NCI-H226 (cell line): Measurements from ENCODE around the gene MRPL48.
"Not testable (repeated sequence)": the region's sequence is repeated elsewhere in the genome, so short reads cannot be mapped to it uniquely, and the experiment has no call there.

Experiments
- DNase-seq: peaks from one replicate; pipeline ENCODE4 v3.0.0-alpha.2; 2015

The MRPL48 gene

DNA sequence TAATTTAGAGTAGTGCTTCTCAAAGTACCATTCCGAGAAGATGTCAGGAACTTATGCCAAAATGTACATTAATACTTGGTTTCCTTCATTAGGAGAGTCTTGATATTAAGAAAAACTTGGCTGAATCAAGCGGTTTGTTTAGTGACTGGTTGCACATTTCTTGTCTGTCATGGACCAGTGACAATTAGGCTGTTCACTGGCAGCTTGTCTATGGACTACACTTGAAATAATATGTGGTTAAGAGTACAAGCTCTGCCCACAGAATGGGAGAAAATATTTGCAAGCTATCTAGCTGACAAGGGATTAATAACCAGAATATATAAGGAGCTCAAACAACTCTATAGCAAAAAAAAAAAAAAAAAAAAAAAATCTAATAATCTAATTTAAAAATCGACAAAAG is 64.4 kb downstream of the MRPL48 start:
- DNase-seq, result no peak

- DNase-seq, result no peak
These were observed 67.0 kb downstream of the MRPL48 start for GRCh38 chr11:73854680-73855079.

- no peak for DNase-seq
These were observed 68.4 kb downstream of the MRPL48 start for GRCh38 chr11:73856031-73856567.

- no peak for DNase-seq
These were observed 72.0 kb downstream of the MRPL48 start for GRCh38 chr11:73859671-73860070.

DNA sequence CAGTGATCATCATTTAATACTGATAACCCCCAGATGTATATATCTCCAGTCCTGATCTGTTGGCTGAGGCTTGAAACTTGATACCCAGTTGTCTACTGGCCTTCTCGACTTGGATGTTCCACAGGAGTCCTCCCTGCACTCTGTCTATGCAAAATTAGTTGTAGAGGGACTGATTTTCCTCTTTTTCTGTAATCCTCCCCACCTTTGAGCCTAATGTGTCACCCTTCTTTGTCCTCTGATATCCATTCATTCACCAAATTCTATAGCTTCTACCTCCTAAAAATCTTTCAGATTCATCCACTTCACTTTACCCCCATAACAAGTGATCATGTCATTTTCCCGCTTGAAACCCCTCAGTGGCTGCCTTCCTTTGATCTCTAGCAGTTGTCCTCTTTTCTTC is 72.5 kb downstream of the MRPL48 start:
- no peak for DNase-seq

DNA sequence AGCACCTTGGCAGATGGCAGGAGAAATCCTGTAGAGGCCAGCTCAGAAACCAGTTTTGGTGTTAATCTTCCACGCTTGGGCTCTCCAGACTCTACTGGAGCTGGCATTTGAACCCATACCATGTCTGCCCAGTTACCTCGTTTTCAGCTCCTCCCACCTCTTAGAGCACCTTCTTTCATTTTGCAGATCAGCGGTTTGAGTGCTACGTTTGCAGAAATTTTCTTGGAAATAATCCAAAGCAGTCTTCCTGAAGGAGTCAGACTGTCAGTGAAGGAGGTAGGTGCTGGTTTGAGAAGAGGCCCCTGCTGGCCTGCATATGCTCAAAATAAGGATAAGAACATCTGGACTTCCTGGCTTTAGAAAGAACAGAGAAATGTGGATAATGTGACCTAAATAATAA is 75.3 kb downstream of the MRPL48 start:
- DNase-seq, result no peak

GRCh38 chr11:73866095-73866579 is 78.5 kb downstream of the MRPL48 start:
- DNase-seq, result no peak

- DNase-seq, result peak; percentile 45
These were observed 78.9 kb downstream of the MRPL48 start for GRCh38 chr11:73866586-73866996.

DNA sequence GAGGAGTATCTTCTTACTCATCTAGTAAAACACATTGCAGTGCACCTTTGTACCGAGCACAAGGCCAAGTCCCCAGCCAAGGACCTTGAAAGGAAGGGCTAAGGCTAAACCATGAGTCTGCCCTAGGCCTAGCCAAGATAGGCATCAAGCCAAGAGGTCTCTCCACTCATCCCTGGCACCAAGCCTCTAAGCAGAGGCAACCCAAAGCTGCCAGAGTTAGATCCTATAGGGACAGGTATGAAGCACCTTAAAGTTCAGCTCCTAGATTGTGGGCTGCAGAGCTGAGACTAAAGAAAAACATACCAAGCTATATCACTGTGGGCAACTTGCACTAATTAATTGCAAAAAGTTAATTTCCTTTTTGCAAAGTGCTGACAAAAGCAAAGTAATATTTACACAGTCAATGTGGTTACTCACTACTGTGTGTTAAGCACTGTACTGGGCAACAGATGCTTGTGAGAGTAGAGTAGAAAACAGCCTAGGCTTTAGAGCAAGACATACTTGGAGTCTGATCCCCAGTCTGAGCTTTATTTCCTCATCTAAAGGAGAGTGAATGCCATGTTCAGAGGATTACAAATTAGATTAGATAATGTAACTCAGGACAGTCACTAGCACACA is 81.8 kb downstream of the MRPL48 start:
- peak; percentile 18 for DNase-seq

GRCh38 chr11:73870261-73870660 is 82.6 kb downstream of the MRPL48 start:
- DNase-seq, result no peak

DNA sequence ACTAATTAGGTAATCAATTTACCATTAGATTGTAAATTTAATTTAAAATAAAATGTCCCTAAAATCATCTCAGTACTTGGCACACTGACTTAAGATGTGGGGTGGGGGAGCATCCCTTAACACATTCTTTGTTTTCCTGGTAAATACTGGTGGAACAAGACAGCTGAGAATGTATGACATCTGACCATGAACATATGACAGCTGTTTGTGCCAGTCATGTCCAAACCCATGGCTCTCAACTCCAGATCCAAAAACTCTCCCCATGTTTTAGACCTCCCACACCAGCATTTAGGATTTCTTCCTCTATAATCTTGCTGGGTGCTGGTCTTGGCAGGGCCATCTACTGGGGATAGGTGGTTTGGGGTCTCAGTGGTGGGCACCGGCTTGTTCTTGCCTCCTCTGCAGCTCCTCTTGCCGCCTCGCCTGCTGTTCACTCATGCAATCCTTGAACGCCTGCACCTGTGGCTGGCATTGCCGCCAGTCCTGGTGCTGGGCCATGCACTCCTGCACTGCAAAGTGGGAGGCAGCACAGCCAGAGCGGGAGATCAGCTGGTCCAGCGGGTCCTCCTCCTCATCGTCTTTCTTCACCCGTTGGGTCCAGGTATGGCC is 85.2 kb downstream of the MRPL48 start:
- DNase-seq, result no peak

- DNase-seq, result no peak
These were observed 87.7 kb downstream of the MRPL48 start for GRCh38 chr11:73875380-73875779.

- DNase-seq, result no peak
These were observed 88.2 kb downstream of the MRPL48 start for GRCh38 chr11:73875840-73876239.

- peak; percentile 98 for DNase-seq
These were observed 89.0 kb downstream of the MRPL48 start, which contains the start of the genes COA4 and PAAF1 for GRCh38 chr11:73876424-73877310. COA4 (minus strand) TSS chr11:73876846; CDS start chr11:73873378, 3,468 bp downstream. PAAF1 (plus strand) TSS chr11:73876999; CDS start chr11:73877022, 23 bp downstream.

DNA sequence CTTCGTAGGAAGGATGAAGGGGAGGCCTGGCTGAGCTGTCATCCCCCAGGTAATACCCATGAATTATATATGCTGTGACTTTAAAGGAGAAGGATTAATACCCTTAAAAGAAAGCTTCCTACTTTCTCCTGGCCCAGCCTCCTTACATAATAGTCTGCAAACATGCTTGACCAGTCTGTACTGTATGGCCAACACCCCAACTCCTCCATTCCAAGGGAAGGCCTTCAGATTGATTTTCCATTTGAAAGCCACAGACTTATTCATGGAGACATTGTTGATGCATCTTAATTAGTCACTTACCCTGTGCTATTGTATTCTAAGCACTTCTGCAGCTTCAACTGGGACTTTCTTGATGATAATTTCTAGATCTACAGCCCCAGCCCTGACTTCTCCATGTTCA is 91.1 kb downstream of the MRPL48 start:
- no peak for DNase-seq

GRCh38 chr11:73880449-73880848 is 92.8 kb downstream of the MRPL48 start:
- DNase-seq, result not testable (repeated sequence)

- no peak for DNase-seq
These were observed 96.2 kb downstream of the MRPL48 start for GRCh38 chr11:73883856-73884255.

DNA sequence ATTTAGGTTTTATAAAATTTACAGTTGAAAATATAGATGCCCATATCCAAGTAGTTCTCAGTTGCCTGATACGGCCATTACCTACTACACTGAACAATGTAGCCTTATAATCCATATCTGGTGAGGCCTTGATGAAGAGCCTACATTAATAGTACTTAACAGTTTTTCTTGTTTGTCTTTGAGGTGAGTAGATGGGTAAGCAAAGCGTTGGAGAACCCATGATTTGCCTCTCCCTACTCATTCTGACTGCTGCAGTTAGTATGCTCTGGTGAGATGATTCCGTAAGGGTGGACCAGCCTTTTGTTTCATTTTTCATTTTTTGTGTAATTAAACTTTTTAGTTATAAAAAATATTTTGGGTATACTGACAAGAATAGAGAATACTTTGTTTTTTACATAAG is 100.6 kb downstream of the MRPL48 start:
- no peak for DNase-seq

GRCh38 chr11:73889019-73889418 is 101.3 kb downstream of the MRPL48 start:
- DNase-seq, result no peak

- DNase-seq, result no peak
These were observed 101.9 kb downstream of the MRPL48 start for GRCh38 chr11:73889536-73889935.

DNA sequence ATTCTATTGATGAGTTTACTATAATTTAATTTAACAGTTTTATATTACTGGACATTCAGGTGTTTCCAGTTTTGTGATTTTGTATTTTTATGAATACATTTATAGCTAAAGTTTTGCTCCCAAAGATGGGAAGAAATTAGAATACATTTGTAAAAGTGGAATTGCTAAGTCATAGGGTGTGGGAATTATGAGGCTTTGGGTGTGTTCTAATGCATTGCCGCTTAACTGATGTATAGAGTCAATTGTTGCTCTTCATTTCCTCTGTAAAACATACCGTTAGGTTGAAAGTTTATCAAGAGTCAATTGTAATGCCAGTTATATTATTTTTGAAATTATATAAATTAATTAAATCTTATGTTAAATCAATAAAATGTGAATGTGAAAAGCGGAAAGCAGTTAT is 105.4 kb downstream of the MRPL48 start:
- DNase-seq, result no peak

GRCh38 chr11:73894725-73895335 is 107.2 kb downstream of the MRPL48 start:
- DNase-seq, result no peak

- DNase-seq, result no peak
These were observed 114.6 kb downstream of the MRPL48 start for GRCh38 chr11:73902303-73902702.
